ENCODE results near the gene FFAR3. TPM values are rescaled to one million over a fixed set of nuclear protein-coding genes. Genes with fewer than 3 reads are reported as not detected.

The FFAR3 gene
- total and polyA plus RNA-seq, 2 of the 13 experiments (the other 11 are each of a cell fraction or from before 2014, with no cell fraction given), result not detected

- TF ChIP-seq PRDM10 (CRISPR knock-in tag; IDR thresholded peaks at IDR 0.05; ENCODE audit: low read depth) (peak; percentile 55; the same call in 1 of the 2 replicates), NONO (IDR thresholded peaks at IDR 0.05) (no peak), NONO (CRISPR knock-in tag; conservative IDR thresholded peaks at IDR 0.05) (no peak), HMG20A (CRISPR knock-in tag; IDR thresholded peaks at IDR 0.05; ENCODE audit: borderline replicate concordance) (peak; percentile 49; the same call in 1 of the 2 replicates), ZNF639 (CRISPR knock-in tag; conservative IDR thresholded peaks at IDR 0.05) (no peak), FOXA3 (CRISPR knock-in tag; IDR thresholded peaks at IDR 0.05) (peak; percentile 39; the same call in 1 of the 2 replicates), ISL2 (CRISPR knock-in tag; IDR thresholded peaks at IDR 0.05) (no peak), ARHGAP35 (CRISPR knock-in tag; IDR thresholded peaks at IDR 0.05; ENCODE audit: borderline replicate concordance) (no peak), TFDP1 (CRISPR knock-in tag; IDR thresholded peaks at IDR 0.05; ENCODE audit: borderline replicate concordance) (peak; percentile 54; the same call in 1 of the 2 replicates), NR2F1 (CRISPR knock-in tag; IDR thresholded peaks at IDR 0.05) (peak; percentile 41 to 71; a peak in 2 of 4 replicates), GPBP1L1 (CRISPR knock-in tag; IDR thresholded peaks at IDR 0.05) (no peak), ZBTB14 (CRISPR knock-in tag; IDR thresholded peaks at IDR 0.05) (no peak), REXO4 (CRISPR knock-in tag; IDR thresholded peaks at IDR 0.05; ENCODE audit: borderline replicate concordance) (no peak), ZBTB8A (CRISPR knock-in tag; IDR thresholded peaks at IDR 0.05; ENCODE audit: borderline replicate concordance, low read depth) (no peak), FOXA1 (IDR thresholded peaks at IDR 0.05) (no peak), FOXA1 (CRISPR knock-in tag; IDR thresholded peaks at IDR 0.05) (no peak), ZNF292 (CRISPR knock-in tag; IDR thresholded peaks at IDR 0.05; ENCODE audit: borderline replicate concordance, low read depth) (no peak), SRSF4 (IDR thresholded peaks at IDR 0.05; ENCODE audit: low read depth, low read length, poor library complexity, severe bottlenecking) (no peak), NR0B2 (CRISPR knock-in tag; IDR thresholded peaks at IDR 0.05) (no peak)
Measured at GRCh38 chr19:35318679-35319448, 39.4 kb upstream of the FFAR3 start (continued).
